GM18519 (cell line): ENCODE data around the gene ROBO1.

Source experiments
- ATAC-seq: cut with Tn5 transposase; IDR thresholded peaks from one replicate; pipeline ENCODE4 v1.9.1; 2021; ENCODE audit warnings: mild to moderate bottlenecking, moderate library complexity; ENCODE audit not compliant: unreplicated experiment, low FRiP score

ROBO1 gene

DNA sequence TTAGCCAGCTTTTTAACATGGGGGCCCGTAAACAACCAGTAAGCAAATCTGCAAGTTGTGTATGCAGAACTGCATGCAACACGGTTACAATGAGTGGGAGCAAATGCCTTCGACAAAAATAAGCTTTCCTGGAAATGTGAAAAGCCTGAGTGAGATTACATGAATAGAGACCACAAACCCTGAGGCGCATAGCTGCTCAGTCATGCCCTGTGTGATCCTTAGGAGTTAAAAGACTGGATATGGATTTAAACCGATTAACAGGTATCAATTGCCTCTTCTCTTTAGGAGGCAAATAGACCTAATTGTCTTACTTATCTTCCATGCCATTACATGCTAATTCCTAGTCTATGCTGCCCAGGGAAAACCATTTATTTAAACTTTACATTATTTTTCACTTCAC, 810.3 kb downstream of the ROBO1 start:
- ATAC-seq: no peak

DNA sequence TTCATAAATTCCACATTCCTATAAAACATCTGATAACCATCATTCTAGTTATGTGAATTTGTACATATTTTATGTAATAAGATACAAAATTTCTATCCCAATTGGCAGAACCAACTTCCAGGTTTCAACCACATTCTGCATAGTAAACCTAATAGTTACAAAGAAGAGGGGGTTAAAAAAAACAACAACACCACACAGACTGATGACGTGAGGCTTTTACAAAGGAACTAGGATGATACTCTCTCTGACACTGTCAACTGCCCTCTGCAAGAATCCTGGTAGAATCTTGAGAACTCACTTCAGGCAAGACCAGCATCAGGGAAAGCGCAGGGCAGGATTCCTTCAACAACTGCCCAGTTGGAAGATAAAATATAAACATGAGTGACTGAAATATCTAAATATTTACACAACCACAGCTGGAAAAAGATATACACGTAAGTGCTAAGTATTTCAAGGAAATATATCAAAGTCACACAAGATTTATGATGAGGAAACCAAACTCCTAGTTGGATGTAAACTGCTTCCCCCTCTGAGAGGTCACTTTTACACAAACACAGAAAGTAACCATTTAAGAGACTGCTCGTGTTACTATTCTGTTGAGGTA, 816.4 kb downstream of the ROBO1 start:
- ATAC-seq: no peak

DNA sequence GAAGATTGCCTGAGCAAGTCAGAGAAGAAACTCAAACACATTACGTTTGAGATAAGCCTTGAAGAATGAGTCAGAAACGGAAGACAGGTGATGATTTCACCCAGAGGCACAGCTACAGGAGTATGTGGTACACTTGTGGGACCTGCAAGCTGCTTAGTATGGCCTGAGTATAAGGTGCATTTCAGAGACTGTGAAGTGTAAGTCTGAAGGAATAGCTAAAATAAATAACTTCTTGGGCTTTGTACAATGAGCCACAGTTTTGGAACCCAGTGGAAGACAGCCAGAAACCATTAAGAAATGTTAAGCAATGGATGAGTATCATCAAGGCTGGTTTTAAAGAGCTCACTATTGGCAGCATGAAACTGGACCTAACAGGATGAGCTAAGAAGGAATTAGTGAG, 826.2 kb downstream of the ROBO1 start:
- ATAC-seq: no peak

DNA sequence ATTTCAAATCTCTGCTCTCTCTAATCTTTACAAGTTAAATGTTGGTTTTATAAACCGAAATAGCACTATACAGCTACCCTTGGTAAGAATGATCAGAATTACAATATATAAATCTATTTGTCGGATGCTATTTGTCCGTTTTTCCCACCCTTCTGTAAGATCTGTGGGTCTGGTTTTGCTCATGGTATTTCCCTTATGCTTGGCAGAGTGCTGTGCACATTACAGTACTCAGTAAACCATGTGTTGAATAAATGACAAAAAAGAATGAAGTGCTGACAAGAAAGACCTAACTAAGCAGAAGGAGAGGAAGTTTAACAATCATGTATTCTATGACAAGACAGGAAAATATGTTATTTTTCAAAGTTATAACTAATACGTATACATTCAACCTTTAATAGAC, 827.2 kb downstream of the ROBO1 start:
- ATAC-seq: no peak

DNA sequence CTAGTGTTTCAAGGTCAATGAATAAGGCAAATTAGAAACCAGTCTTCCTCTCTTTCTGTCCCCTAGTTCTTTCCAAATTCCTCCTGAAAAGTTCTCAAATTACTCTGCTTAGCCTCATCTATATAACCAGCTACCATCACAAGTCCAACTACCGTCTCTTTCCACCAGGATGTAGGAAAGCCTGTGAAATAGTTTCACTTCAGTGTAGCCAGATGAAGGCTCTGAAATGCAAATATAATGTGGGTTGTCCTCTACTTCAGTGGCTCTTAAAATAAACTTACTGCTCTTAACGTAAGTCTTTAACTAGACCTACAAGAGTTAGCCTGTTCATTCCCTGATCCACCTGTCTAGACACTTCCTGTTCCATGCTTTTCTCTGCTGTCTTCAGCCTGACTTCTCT, 827.7 kb downstream of the ROBO1 start:
- no peak for ATAC-seq

DNA sequence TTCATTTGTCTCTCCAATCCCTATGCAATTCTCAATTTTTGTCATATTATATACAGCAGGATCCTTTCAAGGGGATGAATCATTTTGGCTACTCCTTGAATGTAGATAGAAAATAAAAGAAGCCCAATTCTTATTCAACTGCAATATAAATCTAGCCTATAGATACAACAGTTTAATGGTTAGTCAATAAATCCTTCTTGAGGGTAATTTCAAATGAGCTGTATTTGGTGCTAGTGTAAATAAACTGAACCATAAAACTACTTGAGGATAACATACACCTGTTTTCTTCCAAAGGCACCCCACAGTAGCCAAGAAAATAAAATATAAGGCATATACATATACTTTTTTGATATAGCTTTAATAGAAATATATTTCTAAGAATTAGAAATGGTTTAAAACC, 830.3 kb downstream of the ROBO1 start:
- no peak for ATAC-seq

DNA sequence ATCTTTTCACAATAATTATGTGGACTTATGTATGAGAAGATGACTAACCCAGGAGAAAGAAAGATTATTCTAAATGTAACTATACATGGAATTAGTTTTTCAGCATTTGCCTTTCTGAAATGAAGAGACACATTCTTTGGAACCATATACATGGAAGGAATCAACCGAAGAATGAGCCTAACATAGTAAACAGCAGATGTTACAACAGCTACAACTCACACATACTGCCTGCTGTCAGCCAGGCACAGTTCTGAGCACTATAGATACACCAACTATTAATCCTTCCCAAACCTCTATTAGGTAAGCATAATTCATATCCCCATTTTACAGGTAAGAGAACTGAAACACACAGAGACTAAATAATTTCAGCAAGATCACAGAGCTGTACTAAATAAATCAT, 840.0 kb downstream of the ROBO1 start:
- no peak for ATAC-seq

DNA sequence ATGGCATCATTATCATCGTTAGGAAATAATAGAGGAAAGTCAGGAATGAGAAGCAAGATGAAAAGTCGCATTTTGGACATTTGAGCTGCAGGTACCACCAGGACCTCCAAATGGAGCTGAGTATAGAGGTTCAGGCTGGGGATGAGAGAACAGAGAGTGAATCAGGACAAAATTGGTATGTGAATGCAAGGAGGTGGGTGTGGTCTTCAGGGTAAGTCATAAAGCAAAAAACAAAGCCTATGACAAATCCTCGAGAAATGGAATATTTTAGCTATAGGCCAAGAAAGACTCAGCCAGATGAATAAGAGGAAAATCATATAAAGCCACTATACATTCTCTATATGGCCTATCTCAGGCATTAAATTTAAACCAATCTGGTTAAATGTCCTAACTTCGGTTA, 841.3 kb downstream of the ROBO1 start:
- ATAC-seq: no peak

DNA sequence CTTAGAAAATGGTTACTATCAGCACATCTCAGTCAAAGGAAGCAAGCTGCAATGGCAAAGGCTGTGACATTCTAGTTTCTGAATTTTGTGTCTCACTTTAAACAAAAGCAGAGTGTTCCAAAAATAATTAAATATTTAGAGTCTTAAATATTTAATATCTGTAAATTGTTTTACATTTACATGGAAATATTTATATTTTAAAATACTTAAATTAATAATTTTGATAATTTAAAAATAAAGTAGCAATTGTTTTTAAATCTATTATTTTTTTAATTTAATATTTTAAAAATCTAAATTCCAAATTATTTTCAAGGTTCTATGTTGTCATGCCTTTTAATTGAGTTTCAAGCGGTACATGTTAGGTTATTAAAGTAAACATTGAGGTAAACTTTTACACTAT, 843.1 kb downstream of the ROBO1 start:
- ATAC-seq: no peak

DNA sequence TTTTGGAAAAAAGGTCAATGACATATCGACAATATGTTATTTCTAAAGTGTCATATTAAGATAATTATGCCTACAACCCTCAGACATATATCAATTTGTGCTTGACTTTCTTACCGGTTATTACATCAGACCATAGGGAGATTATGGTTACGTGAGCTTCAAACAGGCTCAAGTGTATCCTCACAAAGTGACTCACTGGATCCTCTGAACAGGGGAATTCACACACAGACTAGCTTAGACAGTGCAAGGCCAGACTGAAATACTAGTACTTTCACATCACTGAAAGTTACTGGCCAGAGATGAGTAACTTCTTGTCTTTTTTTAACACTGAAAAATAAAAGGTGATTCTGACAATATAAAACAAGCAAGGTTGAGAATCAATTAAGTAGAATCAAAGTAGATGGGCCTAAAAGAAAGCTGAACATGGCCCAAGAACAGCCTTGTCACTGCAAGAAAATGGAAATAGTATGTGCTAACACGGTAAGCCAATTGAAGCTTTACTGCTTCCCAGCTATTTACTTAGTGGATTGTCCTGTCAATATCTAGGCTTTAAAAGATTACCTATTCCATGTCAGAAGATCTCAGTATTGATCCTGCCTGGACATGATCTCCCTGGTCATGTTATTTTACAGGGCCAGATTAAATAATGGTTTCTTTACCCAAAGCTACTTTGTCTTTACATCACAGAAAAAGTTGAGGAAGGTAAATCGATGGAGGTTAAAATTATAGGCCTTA, 848.6 kb downstream of the ROBO1 start:
- ATAC-seq: no peak

DNA sequence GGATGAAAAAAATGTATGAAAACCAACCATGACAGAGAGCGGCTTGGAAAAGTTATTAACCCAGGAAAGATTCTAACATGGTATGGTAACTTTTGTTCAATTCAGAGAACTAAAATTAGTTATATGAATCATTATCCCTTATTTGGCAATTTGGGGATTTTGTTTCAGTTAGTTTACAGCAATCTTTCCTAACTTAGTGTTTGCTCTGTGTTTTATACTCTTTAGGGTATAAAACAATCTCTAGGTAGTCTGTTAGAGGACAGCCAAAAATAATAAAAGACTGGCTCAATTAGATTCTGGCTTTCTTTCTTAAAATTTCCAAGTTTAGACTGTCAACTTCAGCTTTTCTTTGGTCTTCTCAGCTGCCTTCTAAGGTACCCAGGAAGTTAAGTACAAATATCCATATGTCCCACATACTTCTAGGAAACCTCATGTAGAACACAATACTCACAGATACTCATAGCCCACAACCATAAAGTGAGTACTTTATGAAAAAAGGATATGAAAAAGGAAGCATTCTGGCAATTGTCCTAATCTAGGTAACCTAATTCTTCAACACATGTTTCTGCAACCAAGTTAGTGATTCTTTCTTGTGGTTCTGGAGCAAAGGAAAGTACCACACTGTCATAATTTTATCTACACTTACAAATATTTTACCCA, 849.3 kb downstream of the ROBO1 start:
- no peak for ATAC-seq

DNA sequence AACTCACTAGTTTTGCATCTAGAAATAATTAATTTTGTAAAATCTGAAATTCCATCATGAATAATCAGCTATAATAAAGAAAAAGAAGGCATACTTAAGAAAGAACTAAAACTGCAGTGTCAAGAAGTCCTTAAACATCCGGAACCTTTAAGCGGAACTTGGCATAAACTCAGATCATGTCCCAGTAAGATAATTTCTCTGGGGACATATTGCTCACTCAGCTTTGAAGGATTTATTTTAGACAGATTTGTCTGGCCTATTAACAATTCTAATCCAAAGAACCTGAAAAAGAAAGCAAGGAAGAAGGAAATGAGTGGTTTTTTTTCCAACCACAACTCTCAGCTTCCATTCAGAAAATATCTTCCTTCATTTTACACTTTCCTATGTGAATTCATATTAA, 850.3 kb downstream of the ROBO1 start:
- ATAC-seq: no peak

DNA sequence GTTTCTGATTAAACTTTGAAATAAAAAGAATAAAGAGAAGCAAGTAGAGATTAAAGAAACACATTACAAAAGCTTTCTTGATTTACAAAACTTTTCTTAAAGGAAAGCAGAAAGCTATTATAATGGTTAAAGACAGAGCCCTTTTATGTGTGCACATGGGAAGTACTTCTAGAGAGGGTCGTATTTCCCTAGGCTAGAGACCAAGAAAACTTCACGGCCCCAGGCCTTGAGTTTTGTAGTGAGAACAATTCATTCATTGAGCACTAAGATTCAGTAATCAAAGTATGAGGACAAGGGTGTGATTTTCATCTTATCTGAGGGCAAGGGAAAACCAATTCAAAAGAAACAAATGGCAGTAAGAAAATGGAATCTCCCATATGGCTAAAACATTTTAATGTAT, 854.1 kb downstream of the ROBO1 start:
- ATAC-seq: no peak

DNA sequence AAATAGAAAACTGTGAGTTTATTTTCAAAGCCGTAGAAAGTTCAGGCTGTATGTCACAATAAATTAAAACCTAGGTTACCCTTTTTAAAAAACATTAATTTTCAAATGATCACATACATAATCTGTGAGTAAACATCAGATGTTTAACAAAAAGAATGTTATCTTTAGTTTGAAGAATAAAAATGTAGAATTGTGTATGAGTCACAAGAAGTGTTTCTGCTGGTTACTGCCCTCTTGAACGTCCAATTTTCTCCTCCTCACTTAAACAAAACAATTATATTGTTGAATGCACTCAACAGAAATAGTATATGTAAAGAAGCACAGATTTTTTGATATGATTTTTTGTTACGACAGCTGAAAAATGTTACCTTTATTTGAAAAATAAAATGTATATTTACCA, 855.1 kb downstream of the ROBO1 start:
- no peak for ATAC-seq

DNA sequence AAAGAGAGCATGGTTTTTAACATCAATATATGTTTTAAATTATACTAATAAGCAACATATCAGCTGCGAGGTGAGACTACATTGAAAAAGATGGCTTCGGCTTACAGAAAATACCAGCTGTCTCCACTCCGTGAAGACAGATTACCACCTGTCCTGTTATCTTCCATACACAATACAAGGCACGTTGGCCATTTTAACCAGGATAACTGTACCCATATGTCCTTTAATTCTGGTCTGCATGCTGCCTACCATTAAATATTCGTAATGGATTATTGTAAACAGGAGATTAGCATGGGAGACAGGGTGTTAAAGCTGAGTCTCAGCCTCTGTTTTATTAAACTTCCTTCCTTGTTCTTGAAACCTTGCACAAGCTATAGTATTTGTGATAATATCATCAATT, 855.5 kb downstream of the ROBO1 start:
- no peak for ATAC-seq

DNA sequence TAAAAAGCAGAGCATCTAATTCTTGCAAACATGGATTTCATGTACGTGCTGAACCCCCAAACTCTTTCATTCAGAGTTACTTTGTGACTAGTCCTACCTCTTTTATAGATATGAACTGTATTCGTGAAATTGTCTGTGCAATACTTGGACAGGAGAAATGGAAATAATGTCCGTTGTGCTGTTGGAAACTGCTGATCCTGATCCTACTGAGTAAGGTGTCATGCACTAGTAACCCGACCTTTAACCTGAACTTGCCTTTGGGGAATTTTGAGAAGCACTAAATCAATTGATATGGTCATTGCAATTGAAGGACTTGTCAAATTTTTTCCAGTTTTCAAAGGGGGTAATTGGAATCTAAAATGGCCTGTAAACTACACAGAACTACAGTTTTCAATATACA, 856.4 kb downstream of the ROBO1 start:
- no peak for ATAC-seq

DNA sequence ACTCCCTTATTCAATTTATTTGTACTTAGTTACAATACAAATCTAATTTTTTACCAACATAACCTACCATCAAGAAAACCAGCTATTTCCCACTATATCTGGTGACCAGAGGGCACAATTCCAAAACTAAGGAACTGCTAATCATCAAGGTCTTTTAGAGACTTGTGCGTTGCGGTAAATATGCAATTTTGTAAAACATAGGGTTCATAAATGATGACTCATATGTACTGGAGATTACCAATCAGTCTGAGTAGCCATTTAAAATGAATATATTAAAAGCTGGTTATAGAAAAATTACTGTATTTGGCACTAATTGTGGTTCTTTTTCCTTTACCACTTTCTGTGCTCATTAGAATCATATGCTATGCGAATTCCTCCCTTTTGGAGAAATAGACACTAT, 859.6 kb downstream of the ROBO1 start:
- ATAC-seq: no peak

DNA sequence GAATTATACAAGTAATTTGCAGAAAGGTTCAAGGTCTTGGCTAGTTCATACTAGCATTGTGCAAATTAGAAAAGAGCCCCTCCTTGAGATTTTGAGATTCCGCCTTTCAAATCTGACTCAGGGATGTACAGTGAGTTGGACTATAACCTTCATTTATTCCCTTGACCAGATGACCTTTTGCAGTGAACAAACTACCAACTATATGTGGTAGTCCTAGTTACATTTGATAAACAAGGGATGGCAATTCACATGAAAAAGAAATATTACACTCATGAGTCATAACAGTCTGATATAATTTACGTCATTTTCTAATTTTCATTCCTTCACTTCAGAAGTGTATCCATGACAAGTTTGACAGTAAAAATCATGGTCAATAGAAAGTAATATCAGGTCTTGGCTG, 860.4 kb downstream of the ROBO1 start:
- no peak for ATAC-seq

DNA sequence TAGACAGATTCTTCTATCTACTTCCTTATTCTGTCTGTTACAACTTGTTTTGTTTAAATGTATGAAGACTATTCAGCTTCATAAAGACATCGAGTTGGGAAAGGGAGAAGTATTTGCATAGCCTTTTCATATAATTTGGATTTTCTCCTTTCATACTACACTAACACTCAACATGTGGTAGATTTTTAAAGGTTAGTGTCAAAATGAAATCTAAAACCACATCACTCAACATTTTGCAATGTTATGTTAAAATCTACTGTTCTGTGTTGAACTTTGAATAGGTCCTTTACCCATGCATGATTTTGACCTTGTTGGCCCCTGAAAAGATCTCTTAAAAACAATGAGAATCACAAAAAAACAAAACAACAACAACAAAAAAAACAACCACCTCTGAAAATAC, 860.9 kb downstream of the ROBO1 start:
- ATAC-seq: no peak

DNA sequence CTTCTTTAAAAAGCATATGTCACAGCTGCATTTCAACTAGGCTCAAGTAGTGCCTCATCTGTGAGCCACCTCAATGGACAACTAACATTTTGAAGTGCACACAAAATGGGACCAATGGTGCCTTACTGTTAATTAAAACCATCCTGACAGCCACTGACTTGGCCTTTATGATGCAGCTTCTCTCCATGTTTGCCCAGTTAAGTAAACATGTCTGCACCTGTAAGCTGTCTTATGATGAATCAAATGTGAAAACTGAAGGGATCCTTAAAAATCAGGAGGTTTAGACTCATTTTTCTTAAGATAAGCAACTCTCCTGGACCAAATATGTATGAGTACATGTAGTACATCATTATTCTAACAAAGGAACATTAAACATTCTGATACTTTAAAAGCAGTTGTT, 861.6 kb downstream of the ROBO1 start:
- ATAC-seq: no peak

DNA sequence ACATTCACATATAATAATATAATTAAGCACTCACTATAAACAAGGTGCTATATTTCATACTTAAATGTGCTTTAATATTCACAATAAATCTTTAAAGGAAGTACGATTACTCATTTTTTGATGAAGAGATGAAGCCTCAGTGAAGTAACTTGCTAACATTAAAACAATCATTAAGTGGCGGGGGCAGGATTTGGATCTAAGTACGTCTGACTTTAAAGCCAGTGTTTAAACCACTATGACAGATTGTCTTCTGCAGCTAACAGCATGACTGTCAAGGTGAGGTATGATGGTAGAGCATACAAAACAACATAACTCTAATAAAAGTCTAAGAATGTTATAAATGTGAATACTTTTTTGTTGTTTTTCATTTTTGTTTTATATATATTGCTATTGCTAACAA, 862.1 kb downstream of the ROBO1 start:
- ATAC-seq: no peak

DNA sequence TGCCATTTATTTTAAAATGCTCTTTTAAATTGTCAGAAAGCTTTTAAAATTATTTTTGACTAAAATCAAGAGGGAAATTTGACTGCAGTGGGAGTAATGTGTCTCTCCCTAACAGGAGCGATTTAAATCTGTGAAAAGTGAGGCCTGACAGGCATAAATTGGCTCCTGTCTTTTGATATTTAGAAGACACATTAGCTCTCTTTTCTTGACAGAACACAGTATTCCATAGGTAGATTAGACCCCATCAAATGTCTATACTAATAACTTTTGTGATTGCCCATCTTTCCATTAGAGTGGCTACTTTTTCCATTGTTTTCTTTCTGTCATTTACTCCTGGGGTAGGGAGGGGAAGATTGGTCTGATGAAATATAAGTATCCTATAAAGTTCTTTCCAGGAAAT, 866.3 kb downstream of the ROBO1 start:
- no peak for ATAC-seq
